Progenitor cell of endocrine pancreas (in vitro differentiated cells): ENCODE results near the gene CLSTN2. TPM values are rescaled to one million over a fixed set of nuclear protein-coding genes. Genes with fewer than 3 reads are reported as not detected.

Experiments used
- DNase-seq: peaks from one replicate; pipeline ENCODE4 v3.0.0; 2021; ENCODE audit warnings: low spot score; ENCODE audit not compliant: unreplicated experiment
- H3K27ac Mint-ChIP-seq: 2 replicates; pipeline ENCODE4 v1.8.0; 2021; ENCODE audit warnings: mild to moderate bottlenecking, moderate library complexity, mixed read lengths
- H3K27me3 Mint-ChIP-seq: 2 replicates; pipeline ENCODE4 v1.8.0; 2021; ENCODE audit warnings: mixed read lengths
- H3K36me3 Mint-ChIP-seq: 2 replicates; pipeline ENCODE4 v1.8.0; 2022; ENCODE audit warnings: mixed read lengths; ENCODE audit not compliant: insufficient read depth
- H3K4me1 Mint-ChIP-seq: 2 replicates; pipeline ENCODE4 v1.8.0; 2021; ENCODE audit warnings: low read depth, mixed read lengths
- H3K4me3 Mint-ChIP-seq: 2 replicates; pipeline ENCODE4 v1.8.0; 2021; ENCODE audit warnings: low read depth, mild to moderate bottlenecking, moderate library complexity, mixed read lengths
- H3K9me3 Mint-ChIP-seq: 2 replicates; pipeline ENCODE4 v1.8.0; 2021; ENCODE audit warnings: low read depth, mixed read lengths
- CTCF ChIP-seq: fragments of 200-600 bp; sonication (generic); IDR thresholded peaks from one replicate; pipeline ENCODE4 v1.5.0; 2021; ENCODE audit warnings: antibody characterized with exemption, mild to moderate bottlenecking; ENCODE audit not compliant: unreplicated experiment
- total RNA-seq: library from RNA; stranded (reverse); gene quantifications from 2 replicates; pipeline ENCODE4 v1.2.1, GENCODE V29; 2021

Gene CLSTN2
- total RNA-seq, 1 donor from 2014 or later: 2.8 TPM

- Mint-ChIP-seq H3K27ac (no peak overlapping the region), H3K27me3 (peaks cover 32% of the 10 kb centered on the region), H3K9me3 (no peaks in the 10 kb centered on the region), H3K4me1 (peaks cover 2% of the 10 kb centered on the region), H3K36me3 (no peaks in the 10 kb centered on the region), H3K4me3 (no peak overlapping the region)
- DNase-seq: no peak
- TF ChIP-seq CTCF: no peak
These were observed 211.7 kb downstream of the CLSTN2 start for GRCh38 chr3:140146668-140147067.

GRCh38 chr3:140147965-140148490, 213.0 kb downstream of the CLSTN2 start:
- no peaks in the 10 kb centered on the region for H3K36me3 Mint-ChIP-seq
- no peak for TF ChIP-seq CTCF
- H3K27me3 Mint-ChIP-seq: peaks cover 32% of the 10 kb centered on the region
- DNase-seq: no peak
- H3K27ac Mint-ChIP-seq: no peak overlapping the region
- no peaks in the 10 kb centered on the region for H3K4me1 Mint-ChIP-seq
- H3K4me3 Mint-ChIP-seq: no peak overlapping the region
- H3K9me3 Mint-ChIP-seq: no peaks in the 10 kb centered on the region

- Mint-ChIP-seq H3K4me1 (no peaks in the 10 kb centered on the region), H3K4me3 (no peak overlapping the region), H3K36me3 (no peaks in the 10 kb centered on the region), H3K27me3 (peaks cover 30% of the 10 kb centered on the region), H3K27ac (no peak overlapping the region), H3K9me3 (no peaks in the 10 kb centered on the region)
- DNase-seq: no peak
- no peak for TF ChIP-seq CTCF
These were observed 213.9 kb downstream of the CLSTN2 start for GRCh38 chr3:140148824-140149390.

- H3K4me3 Mint-ChIP-seq: no peak overlapping the region
- no peaks in the 10 kb centered on the region for H3K36me3 Mint-ChIP-seq
- H3K9me3 Mint-ChIP-seq: no peaks in the 10 kb centered on the region
- H3K27me3 Mint-ChIP-seq: peaks cover 25% of the 10 kb centered on the region
- H3K27ac Mint-ChIP-seq: no peak overlapping the region
- no peak for TF ChIP-seq CTCF
- no peak for DNase-seq
- no peaks in the 10 kb centered on the region for H3K4me1 Mint-ChIP-seq
These were observed 216.3 kb downstream of the CLSTN2 start for GRCh38 chr3:140151321-140151720.

GRCh38 chr3:140152851-140153639, 218.1 kb downstream of the CLSTN2 start:
- Mint-ChIP-seq H3K27ac (no peak overlapping the region), H3K4me1 (no peaks in the 10 kb centered on the region), H3K27me3 (peaks cover 11% of the 10 kb centered on the region), H3K9me3 (no peaks in the 10 kb centered on the region), H3K36me3 (no peaks in the 10 kb centered on the region), H3K4me3 (no peak overlapping the region)
- no peak for DNase-seq
- no peak for TF ChIP-seq CTCF
